Liver (tissue), 9 donors: ENCODE results near the gene LILRB2. TPM values are rescaled to one million over a fixed set of nuclear protein-coding genes. Genes with fewer than 3 reads are reported as not detected.

Experiments used
- DNase-seq: peaks from one replicate; pipeline ENCODE4 v3.0.0-alpha.2; 2017; ENCODE audit warnings: low spot score
- H3K27ac ChIP-seq, 2 donors: one replicate each; pipeline ENCODE4 v1.7.0; 2013; ENCODE audit warnings: inconsistent platforms in 2 of 2, low read length in 2 of 2, control low read depth in 1 of 2, low read depth in 1 of 2, mild to moderate bottlenecking in 1 of 2
- H3K27me3 ChIP-seq, 4 donors: one replicate each; pipeline versions ENCODE4 v1.6.1 to v1.7.0; 2013; ENCODE audit warnings: low read length in 3 of 4, inconsistent platforms in 1 of 4, mild to moderate bottlenecking in 1 of 4, moderate library complexity in 1 of 4; ENCODE audit not compliant: control insufficient read depth in 4 of 4, insufficient read depth in 4 of 4
- H3K36me3 ChIP-seq, 4 donors: one replicate each; pipeline versions ENCODE4 v1.6.1 to v1.7.0; 2013; ENCODE audit warnings: low read length in 3 of 4, mild to moderate bottlenecking in 3 of 4, low read depth in 1 of 4, moderate library complexity in 1 of 4; ENCODE audit not compliant: control insufficient read depth in 4 of 4, insufficient read depth in 3 of 4
- H3K4me1 ChIP-seq, 4 donors: one replicate each; pipeline versions ENCODE4 v1.6.1 to v1.7.0; 2013; ENCODE audit warnings: low read length in 3 of 4, mild to moderate bottlenecking in 3 of 4, moderate library complexity in 1 of 4; ENCODE audit not compliant: control insufficient read depth in 4 of 4, insufficient read depth in 4 of 4
- H3K4me3 ChIP-seq, 3 donors: one replicate each; pipeline versions ENCODE4 v1.6.1 to v1.7.0; 2013; ENCODE audit warnings: low read length in 3 of 3, control low read depth in 1 of 3, low read depth in 1 of 3, mild to moderate bottlenecking in 1 of 3
- H3K9ac ChIP-seq, 2 donors: one replicate each; pipeline ENCODE4 v1.7.0; 2013; ENCODE audit warnings: low read length in 2 of 2, mild to moderate bottlenecking in 2 of 2, moderate library complexity in 2 of 2, control low read depth in 1 of 2, low read depth in 1 of 2
- H3K9me3 ChIP-seq, 4 donors: one replicate each; pipeline versions ENCODE4 v1.6.1 to v1.7.0; 2013; ENCODE audit warnings: low read length in 3 of 4; ENCODE audit not compliant: control insufficient read depth in 4 of 4
- EGR1 ChIP-seq, 2 donors: IDR thresholded peaks; 2 replicates each; pipeline ENCODE4 v1.6.1; 2016 to 2018; ENCODE audit warnings: antibody characterized with exemption in 2 of 2, low read depth in 2 of 2
- GABPA ChIP-seq, 2 donors: IDR thresholded peaks in 1 of 2; conservative IDR thresholded peaks in 1 of 2; 2 replicates each; pipeline ENCODE4 v1.6.1; 2016; ENCODE audit warnings: antibody characterized with exemption in 2 of 2, mild to moderate bottlenecking in 1 of 2, moderate library complexity in 1 of 2
- HNF4G ChIP-seq: IDR thresholded peaks from 2 replicates; pipeline ENCODE4 v1.6.1; 2016; ENCODE audit warnings: antibody characterized with exemption
- MAX ChIP-seq: IDR thresholded peaks from 2 replicates; pipeline ENCODE4 v1.6.1; 2016; ENCODE audit warnings: antibody characterized with exemption
- NR2F2 ChIP-seq: IDR thresholded peaks from 2 replicates; pipeline ENCODE4 v1.6.1; 2016; ENCODE audit warnings: antibody characterized with exemption
- REST ChIP-seq: IDR thresholded peaks from 2 replicates; pipeline ENCODE4 v1.6.1; 2016; ENCODE audit warnings: antibody characterized with exemption, mild to moderate bottlenecking
- RXRA ChIP-seq, 2 donors: IDR thresholded peaks; 2 replicates each; pipeline ENCODE4 v1.6.1; 2017 to 2018; ENCODE audit warnings: antibody characterized with exemption in 2 of 2, mild to moderate bottlenecking in 1 of 2
- YY1 ChIP-seq: IDR thresholded peaks from 2 replicates; pipeline ENCODE4 v1.6.1; 2016; ENCODE audit warnings: antibody characterized with exemption, mild to moderate bottlenecking
- WGBS: extraction: QIAGEN DNeasy Blood & Tissue Kit; methylation state at CpG from one replicate; pipeline ENCODE4 v1.1.7; 2013; 5-methylcytosine and 5-hydroxymethylcytosine counted together
- polyA plus RNA-seq, 2 donors: library from polyadenylated mRNA; stranded (reverse) in 1 of 2; unstranded in 1 of 2; fragments of 200-250 nt in 1 of 2; fragments of >200 nt in 1 of 2; fragmentation: Nextera tagmentation in 1 of 2; extraction: Ambion mirVana in 1 of 2; gene quantifications; one replicate each; pipeline versions ENCODE4 v1.2.1 to v1.2.3, GENCODE V29; 2013 to 2015
- total RNA-seq, 2 donors: library from RNA; depleted of rRNA; stranded (reverse); fragments of >200 nt; gene quantifications; one replicate each; pipeline ENCODE4 v1.2.3, GENCODE V29; 2014
- donor health status: healthy.
- donor health status: healthy.
- donor health status: healthy.
- donor health status: healthy.
- donor health status: healthy.

Gene LILRB2
- total and polyA plus RNA-seq, 4 donors: 2.2 to 6.1 (median 5.2) TPM

- DNase-seq: no peak
- no peaks in the 10 kb centered on the region for H3K36me3 ChIP-seq
- H3K4me3 ChIP-seq: no peak overlapping the region
- H3K9me3 ChIP-seq: no peaks in the 10 kb centered on the region
- no peak overlapping the region for H3K9ac ChIP-seq
- no peak overlapping the region for H3K27ac ChIP-seq
- peaks cover 0 to 2% (median 0%) of the 10 kb centered on the region in 4 donors for H3K27me3 ChIP-seq
- TF ChIP-seq RXRA (IDR thresholded peaks at IDR 0.05): no peak
- no peak for TF ChIP-seq HNF4G
- no peak for TF ChIP-seq NR2F2
- TF ChIP-seq EGR1 (IDR thresholded peaks at IDR 0.05; ENCODE audit: low read depth in 2 of 2): no peak
- TF ChIP-seq REST: no peak
- 76% methylated on average over 2 of the region's 2 CpGs for WGBS
- H3K4me1 ChIP-seq: no peaks in the 10 kb centered on the region
Observed at GRCh38 chr19:54262470-54262869, 18.4 kb downstream of the LILRB2 start.

GRCh38 chr19:54262066-54262465 lies 18.8 kb downstream of the LILRB2 start:
- Histone ChIP-seq H3K27me3 (peaks cover 0 to 2% (median 0%) of the 10 kb centered on the region in 4 donors), H3K36me3 (no peaks in the 10 kb centered on the region), H3K4me3 (no peak overlapping the region), H3K9ac (no peak overlapping the region), H3K9me3 (no peaks in the 10 kb centered on the region), H3K27ac (no peak overlapping the region), H3K4me1 (no peaks in the 10 kb centered on the region)
- 73% methylated on average over 11 of the region's 11 CpGs for WGBS
- DNase-seq: no peak
- TF ChIP-seq GABPA (IDR thresholded peaks at IDR 0.05 in 1 of 2, conservative IDR thresholded peaks at IDR 0.05 in 1 of 2) (no peak), REST (no peak)

- no peak for DNase-seq
- Histone ChIP-seq H3K9ac (no peak within 1 kb of the TSS), H3K36me3 (no peaks in the 10 kb centered on the region), H3K27me3 (no peaks in the 10 kb centered on the region), H3K4me1 (no peaks in the 10 kb centered on the region), H3K27ac (no peak within 1 kb of the TSS), H3K9me3 (no peaks in the 10 kb centered on the region), H3K4me3 (no peak within 1 kb of the TSS)
- 61% methylated on average over 9 of the region's 9 CpGs for WGBS
- no peak for TF ChIP-seq MAX
- no peak for TF ChIP-seq YY1
Observed at GRCh38 chr19:54257116-54257480, 23.8 kb downstream of the LILRB2 start, which contains the start of gene LILRB5. TSS of gene LILRB5 (minus strand) at chr19:54257273. CDS start at chr19:54257193, 80 bp downstream.
